GM18526 (cell line): ENCODE data around the gene CES5A.

Experiments used
- POLR2A ChIP-seq: IDR thresholded peaks from 3 replicates; pipeline ENCODE4 v1.6.1; 2011; ENCODE audit not compliant: insufficient read length; ENCODE audit errors: extremely low read depth

Gene CES5A

GRCh38 chr16:55899857-55900256 is 24.7 kb upstream of the CES5A start:
- no peak for TF ChIP-seq POLR2A

DNA sequence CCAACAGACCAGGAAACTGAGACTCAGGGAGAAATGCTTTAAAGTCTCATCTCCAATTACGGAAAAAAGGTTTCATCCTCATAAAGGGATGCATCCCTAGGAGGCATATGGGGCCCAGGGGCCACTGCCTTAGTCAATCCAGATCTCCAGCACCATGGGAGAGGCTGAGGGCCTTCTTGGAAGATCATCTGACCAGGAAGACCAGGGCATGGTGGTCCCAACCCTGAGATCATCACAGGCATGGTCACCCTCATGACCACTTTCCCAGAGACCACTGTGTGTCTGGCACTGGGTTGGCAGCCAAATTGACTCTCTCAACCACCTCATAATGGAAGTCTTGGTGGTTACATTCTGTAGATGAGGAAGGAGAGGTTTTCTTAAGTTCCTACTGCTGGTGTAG is 23.4 kb upstream of the CES5A start:
- TF ChIP-seq POLR2A = no peak

- TF ChIP-seq POLR2A = no peak
Measured at GRCh38 chr16:55892821-55893220, 17.6 kb upstream of the CES5A start.

DNA sequence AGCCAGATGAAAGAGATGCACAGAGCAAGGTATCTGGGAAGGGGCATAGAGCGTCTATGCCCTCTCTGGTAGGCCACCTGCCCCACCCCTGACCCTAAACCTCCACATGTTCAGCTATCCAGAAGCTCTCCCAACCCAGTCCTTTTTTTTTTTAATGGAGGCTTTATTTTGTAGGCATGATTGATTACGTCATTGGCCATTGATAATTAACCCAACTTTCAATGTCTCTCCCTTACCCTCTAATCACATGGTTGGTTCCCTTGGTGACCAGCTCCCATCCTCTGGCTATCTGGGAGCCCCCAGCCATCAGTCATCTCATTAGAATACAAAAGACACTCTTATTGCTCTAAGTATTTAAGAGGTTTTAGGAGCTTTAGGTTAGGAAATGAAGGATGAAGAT is 14.3 kb upstream of the CES5A start:
- no peak for TF ChIP-seq POLR2A

GRCh38 chr16:55888546-55888945 is 13.4 kb upstream of the CES5A start:
- TF ChIP-seq POLR2A = no peak

DNA sequence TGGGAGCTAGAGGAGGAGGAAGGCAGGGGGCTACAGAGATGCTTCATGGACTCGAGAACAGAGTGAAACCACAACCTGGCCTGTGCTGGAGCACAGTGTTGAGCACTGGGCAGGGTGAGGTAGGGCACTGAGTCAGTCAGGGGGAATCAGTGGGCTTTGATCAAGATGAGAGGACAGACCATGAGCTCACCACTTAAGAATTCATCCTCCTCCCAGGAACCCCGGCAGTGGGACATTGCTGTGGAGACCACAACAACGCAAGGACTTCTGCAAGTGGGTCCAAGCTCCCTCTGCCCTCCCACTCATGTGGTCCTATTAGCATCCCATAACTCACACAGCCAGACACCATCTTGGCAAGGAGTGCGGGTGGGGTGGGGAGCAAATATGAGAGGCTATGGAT is 1.7 kb upstream of the CES5A start:
- TF ChIP-seq POLR2A = no peak

- TF ChIP-seq POLR2A = no peak
Measured at GRCh38 chr16:55873122-55873521, 2.1 kb downstream of the CES5A start.

DNA sequence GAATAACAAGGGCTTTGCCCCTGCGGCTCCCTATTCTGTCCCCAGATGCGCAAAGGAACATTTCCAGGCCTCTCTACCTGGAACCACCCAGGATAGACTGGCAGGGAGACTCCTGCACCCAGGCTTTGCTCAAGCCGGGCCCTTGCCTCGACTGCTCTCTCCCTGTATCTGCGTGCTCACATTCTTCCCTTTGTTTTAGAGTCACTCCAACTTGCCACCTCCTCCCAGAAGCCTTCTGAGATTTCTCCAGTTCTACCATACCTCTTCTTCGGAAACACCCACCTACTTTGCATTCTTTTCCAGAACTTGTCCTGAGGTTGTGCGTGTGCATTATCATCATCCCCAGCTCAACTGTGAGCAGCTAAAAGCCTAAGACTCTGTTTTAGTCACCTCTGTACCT is 3.0 kb downstream of the CES5A start:
- no peak for TF ChIP-seq POLR2A

GRCh38 chr16:55871411-55872038 is 3.6 kb downstream of the CES5A start:
- no peak for TF ChIP-seq POLR2A

- no peak for TF ChIP-seq POLR2A
Measured at GRCh38 chr16:55868980-55869379, 6.2 kb downstream of the CES5A start.

DNA sequence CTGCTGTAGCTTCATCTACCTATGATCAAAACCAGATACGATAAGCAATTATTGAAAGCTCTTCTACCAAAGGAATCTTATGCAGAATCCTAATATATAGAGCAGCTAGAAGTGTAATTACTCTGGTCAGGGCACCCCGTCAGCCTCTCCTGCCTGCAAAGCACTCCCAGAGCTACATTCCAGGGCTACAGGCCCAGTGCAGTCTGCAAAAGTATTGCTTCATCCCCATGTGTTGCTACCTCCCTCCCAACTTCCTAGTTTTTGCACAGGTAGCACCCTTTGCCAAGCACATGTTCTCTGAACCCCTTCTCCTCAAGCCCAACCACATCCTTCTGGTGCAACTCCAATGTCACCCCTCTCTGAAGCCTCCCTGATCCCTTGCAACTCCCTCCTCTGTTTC is 7.0 kb downstream of the CES5A start:
- no peak for TF ChIP-seq POLR2A

DNA sequence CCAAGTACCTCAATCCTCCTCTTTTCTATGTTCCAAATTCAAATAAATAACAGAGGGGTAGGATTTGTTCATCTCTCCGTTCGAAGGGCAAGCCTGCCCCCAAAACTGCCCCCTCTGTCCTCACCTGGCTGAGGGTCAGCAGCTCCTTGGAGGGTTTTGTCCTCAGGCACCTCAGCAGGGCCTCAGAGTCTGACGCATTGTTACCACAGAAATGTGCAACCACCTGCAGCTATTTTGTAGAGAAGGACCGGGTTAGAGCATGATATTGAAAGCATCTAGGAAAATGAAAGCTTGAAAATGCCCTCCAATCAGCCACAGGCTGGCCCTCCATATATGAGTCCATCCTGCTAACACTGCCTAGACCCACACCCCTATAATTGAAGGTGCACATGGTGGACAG is 13.9 kb downstream of the CES5A start:
- TF ChIP-seq POLR2A = no peak

DNA sequence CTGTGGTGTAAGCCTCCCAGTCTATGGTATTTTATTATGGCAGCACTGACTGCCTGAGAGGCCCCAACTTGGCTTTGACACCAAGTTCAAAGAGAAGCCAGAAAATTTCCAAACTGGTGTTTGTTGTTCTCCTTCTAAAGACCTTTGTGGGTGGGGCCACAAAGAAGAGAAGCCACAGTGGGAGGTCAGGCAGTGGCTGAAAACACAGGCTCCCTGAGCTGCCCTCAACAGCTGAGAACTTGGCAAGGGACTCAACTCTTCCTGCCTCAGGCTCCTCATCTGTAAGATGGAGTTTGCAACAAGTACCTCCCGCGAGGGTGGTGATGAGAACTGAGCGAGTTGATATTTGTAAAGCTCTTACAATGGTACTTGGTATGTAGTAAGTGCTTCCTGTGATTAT is 18.2 kb downstream of the CES5A start:
- no peak for TF ChIP-seq POLR2A

DNA sequence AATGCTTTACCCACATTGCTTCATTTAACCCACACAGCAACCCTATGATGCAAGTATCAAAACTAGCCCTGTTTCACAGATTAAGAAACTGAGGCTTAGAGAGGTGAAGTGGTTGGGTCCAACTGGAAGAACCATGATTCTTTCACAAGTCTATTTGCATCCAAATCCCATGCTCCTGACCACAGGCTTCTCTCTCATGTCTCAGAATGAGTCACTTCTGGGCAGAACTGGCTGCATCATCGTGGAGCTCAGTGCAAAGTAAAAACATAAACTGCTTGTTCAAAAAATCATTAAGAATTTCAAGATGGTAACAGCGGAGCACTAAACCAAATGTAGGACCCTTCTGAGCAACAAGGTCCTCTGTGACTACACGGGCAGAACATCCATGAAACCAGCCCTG is 22.1 kb downstream of the CES5A start:
- no peak for TF ChIP-seq POLR2A

DNA sequence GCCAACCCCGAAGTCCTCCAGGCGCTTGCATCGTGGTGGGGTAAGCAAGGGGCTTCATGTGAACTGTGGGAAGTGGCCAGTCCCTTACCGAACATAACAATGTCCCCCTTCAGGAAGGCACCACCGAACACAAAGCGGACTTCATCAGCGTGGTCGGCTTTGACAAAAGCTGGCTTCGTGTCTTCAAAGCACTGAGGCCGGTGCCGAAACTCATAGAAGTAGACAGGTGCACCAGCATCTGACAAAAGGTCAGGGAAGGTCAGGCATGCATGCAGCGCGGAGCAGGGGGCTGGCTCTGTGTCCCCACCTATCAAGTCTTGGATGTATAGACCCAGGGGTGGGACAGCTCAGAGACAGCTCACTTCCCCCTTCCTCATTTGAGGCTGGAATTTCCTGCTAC is 25.6 kb downstream of the CES5A start:
- TF ChIP-seq POLR2A = no peak

DNA sequence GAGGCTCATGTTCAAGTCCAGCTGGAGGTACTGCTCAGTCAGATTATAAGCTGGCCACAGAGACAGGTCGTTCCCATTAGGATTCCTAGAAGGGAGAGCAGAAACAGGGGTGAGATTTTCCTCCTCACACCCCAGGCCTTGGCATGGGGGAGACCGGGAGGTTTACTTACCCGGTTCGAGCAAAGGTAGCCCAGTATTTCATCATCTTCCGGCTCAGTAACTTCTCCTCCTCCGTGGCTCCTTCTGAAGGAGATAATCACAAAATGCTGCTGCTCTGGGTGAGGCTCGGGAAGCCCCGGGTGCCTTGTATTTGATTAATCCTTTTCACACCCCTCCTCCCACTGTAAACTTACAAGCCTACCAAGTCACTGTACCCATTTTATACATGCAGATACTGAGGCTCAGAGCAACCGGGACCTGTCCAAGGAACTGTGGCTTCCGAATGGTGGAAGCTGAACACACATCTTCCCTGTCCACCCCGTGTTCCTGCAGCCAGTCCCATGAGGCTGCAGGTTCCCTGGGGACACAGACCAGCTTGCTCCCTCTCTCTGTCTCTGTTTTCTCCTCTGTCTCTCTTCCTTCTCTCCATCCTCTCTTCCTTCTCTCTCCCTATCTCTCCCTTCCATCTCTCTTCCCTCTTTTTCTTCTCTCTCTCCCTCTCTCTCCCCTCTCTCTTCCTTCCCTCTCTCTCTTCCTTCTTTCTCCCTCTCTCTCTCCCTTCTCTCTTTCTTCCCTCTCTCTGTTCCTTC is 28.4 kb downstream of the CES5A start:
- no peak for TF ChIP-seq POLR2A

GRCh38 chr16:55843105-55843395 is 32.1 kb downstream of the CES5A start:
- no peak for TF ChIP-seq POLR2A
